A172 (cell line): ENCODE results near the gene SYNE1. TPM values are rescaled to one million over a fixed set of nuclear protein-coding genes. Genes with fewer than 3 reads are reported as not detected.

Experiments used
- DNase-seq: peaks from one replicate; pipeline ENCODE4 v3.0.0-alpha.2; 2015; ENCODE audit warnings: low spot score
- total RNA-seq: library from RNA; depleted of rRNA; stranded (reverse); fragments of >200 nt; shearing (Covaris generic); gene quantifications from 2 replicates; pipeline ENCODE4 v1.2.3, GENCODE V29; 2014

SYNE1 gene
- total RNA-seq, 1 experiment from 2014 or later = 43.9 TPM

DNA sequence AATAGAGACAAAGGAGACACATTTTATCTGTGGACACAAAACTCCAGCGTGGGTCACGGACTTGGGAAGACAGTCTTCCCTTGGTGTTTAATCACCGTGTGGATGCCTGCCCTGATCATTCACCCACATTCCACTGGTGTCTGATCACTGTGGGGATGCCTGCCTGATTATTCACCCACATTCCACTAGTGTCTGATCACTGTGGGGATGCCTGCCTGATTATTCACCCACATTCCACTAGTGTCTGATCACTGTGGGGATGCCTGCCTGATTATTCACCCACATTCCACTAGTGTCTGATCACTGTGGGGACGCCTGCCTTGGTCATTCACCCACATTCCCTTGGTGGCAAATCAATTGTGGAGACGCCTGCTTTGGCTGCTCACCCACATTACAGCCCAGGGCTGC, 146.2 kb downstream of the SYNE1 start:
- DNase-seq = peak; percentile 54

DNA sequence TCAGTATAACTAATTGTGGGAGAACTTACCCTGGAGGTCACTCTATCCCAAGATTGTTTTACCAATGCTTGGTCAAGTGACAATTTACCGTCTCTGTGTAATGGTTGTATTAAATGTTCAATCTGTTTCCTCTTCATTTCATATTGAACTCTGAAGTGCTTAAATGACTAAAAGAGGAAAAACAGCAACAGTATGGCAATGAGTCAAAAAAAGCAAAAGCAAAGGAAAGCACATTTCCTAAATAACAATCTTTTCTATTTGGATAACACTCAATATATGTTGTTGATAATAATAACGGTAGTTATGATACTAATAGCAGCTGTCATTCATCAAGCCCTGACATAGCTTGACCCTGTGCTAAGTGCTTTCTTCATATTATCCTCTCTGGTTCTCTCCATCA, 152.4 kb downstream of the SYNE1 start:
- no peak for DNase-seq

DNA sequence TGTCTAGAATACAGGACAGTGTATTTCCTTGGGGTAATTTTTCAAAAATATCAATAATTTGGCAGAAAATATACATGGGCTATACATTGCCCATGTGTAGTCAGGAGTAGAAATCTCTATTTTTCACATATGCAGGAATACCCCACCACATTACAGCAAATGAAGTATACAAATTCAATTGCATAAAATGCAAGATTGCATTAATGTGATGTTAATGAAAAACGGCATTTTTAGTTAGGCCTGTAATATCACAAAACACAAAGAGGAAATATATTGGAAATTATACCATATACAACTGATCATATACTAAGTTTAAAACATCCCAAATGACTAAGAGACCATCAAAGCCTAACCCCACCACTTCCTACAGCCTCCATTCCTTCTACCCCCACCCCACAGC, 154.9 kb downstream of the SYNE1 start:
- no peak for DNase-seq

DNA sequence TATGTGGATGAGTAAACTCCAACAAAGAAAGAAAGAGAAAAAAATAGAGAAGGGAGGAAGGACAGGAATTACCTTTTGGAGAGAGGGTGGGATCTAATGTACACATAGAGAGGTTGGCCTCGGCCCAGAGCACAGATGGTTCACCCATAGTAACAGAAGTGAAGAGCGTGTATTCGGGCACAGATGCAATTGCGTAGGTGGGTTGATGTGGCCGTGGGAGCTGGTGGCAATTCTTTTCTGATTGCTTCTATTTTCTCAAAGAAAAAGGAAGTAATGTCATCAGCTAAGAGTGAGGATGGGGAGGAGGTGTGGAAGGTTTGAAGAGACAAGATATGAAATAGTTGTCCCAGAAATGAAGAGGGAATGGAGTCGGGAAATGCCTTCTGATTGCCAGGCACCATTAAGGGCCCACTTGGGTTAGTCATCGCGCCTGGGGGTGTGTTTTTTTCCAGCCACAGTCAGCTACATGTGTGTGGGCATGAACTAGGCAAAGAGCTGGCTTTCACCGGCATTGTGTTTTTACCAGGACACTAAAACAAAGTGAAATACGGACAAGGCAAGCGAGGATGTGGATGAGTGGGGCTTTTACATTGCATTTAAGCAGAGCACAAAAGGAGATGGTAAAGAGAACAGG, 158.7 kb downstream of the SYNE1 start:
- no peak for DNase-seq

DNA sequence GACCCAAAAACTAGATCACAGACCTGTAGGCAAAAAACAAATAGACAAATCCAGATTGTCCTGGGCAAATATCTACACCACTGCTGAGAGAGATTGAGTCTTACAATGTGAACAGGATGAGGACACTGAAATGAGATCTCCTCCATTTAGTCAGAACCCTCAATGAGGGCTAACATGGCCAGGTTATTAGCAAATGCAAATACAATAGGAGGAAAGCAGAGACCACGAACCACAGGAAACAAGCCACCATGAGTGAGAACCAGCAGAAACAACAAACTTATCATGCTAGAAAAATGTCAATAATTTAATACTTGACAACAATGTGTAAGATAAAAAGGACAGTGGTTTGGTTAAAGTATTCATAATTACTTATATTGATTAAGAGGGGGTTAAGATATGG, 162.8 kb downstream of the SYNE1 start:
- DNase-seq = no peak

DNA sequence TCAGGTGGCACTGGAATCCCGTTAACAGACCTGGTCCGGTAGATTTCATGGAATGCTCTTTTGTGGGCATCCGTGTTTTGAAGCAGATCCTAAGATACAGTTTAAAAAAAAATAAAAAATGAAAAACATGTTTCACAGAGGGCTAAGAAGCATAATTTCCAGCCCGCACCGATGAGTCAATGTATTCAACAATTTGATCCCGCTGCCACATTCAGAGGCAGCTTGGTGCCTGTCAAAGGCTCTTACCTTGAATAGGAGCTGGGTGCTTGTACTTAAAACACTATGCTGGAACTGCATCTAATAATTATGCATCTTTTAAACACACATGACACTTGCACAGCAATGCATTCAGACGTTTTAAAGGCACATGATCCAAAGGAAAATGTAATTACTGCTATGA, 164.8 kb downstream of the SYNE1 start:
- DNase-seq = no peak

DNA sequence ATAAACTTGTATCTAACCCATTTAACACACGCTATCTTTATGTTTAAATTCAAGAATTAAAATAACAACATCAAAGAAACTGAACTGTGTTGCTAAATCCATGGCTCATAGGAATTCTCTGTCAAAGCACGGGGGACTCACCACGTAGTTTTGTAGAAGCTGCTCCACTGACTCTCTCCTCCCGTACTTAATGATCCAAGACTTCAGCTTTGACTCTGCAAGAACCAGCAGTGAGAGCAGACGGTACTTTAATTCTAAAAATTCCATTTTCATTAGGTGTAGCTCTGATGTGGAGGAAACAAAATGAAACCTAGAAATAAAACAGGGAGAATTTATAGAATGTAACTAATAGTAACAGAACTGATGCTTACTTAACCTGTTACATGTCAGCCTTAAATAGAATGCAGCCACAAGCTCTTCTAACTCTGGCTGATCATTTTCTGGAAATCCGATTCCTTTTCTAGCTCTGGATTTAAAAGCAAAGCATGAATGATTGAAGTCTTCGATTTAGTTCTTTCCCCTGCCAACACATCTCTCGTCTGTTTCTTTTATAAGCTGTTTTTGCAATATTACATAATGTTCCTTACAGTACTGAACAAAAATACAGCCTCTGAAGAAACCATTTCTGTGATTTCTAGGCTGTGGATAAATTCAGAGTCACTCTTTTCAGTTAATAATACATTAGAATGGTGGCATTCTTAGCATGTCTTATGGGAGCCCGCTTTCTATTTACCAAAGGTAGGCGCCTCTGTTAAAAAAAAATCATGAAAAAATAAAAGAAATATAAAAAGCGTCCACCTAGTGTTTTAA, 165.5 kb downstream of the SYNE1 start:
- DNase-seq = no peak

DNA sequence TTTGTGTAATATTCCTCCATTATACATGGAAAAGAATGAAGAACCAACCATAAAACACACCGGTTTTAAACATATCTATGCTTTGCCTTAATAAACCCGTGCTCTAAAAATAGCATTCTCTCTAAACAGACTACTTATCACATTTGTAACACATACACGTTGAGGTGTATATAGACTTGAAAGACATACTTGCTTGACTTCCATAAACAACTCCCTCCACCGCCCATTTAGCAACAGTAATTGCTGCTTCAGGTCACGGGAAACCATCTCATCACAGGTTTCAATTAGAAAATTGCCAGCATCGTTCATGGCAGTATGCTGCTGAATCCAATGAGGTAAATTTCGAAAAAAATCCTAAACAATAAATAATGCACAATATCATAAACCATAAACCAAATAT, 174.0 kb downstream of the SYNE1 start:
- peak; percentile 27 for DNase-seq

DNA sequence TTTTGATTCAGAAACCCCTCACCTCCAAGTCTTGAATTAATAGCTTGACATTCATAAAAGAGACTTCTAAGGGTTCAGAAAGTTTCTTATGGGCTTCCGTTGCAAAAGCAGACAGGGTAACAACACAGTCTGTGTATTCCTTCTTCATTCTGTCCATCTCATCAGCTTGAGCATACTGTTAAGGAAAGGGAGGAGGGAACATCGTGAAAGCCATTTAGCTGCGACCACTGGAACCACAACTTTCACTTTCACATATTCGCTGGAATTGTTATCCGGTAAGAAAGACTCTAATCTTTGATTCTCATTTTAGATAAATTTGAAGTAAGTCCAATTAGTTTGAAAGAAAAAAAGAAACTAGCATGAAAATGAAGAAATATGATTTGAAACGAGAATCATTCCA, 174.4 kb downstream of the SYNE1 start:
- DNase-seq = peak; percentile 56

DNA sequence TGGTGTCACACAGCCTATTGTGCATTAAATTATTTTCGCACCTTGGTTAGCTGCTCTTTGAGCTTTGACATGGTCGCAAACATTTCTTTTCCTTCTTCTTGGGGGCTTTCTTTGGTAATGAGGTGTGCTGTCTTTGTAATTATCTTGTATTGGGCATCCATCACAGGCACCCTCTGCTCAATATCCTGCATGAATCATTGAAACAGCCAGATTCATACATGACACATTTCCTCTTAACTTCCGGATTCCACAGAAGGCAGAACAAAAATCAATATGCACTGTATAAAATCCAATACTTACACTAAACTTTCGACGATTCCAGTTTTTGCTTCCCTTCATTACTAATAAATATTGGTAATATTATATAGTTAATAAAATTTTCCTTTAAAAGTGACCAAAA, 175.6 kb downstream of the SYNE1 start:
- DNase-seq = peak; percentile 21

DNA sequence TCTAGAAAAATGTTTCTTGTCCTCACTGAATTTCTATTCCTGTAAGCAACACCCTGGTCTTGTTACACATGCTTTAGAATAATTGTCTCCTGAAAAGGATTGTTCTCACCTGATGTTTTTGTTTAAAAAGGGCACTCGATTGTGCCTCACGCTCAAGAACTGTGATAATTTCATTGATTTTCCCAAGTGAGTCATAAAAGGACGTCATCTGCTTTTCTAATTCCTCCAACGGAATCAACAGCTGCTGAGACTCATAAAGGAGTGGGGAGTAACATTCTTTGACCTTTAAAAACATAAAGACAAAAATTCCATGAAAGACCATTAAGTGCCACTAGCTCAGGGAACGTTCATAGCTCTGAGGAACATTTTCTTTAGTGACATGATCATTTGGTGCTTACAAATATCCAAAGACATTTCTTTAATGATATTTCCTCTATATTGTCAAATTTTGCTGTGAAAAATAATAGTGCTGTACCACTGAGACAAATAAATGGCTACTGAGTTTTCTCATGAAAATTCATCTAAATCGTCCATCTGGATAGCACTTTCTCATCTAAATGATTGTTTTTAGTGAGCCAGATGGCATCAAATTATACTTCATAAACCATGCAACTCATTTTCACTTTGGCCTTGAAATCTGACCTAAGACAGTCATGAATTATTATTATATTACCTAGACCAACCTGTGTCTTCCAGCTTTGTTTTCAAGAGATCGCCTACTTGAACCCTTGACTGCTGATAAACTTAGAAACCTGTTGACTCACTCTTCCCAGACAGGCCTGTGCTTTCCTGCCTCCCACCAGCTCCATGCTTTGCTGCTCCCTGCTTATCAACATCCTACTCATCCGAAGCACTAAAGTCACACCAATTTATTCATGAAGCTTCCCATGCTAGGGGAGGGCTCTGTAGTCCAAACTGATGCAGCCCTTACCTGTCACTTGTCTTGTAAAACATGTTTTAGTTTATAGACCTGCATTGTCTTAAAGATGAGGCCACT, 178.2 kb downstream of the SYNE1 start:
- DNase-seq = no peak

DNA sequence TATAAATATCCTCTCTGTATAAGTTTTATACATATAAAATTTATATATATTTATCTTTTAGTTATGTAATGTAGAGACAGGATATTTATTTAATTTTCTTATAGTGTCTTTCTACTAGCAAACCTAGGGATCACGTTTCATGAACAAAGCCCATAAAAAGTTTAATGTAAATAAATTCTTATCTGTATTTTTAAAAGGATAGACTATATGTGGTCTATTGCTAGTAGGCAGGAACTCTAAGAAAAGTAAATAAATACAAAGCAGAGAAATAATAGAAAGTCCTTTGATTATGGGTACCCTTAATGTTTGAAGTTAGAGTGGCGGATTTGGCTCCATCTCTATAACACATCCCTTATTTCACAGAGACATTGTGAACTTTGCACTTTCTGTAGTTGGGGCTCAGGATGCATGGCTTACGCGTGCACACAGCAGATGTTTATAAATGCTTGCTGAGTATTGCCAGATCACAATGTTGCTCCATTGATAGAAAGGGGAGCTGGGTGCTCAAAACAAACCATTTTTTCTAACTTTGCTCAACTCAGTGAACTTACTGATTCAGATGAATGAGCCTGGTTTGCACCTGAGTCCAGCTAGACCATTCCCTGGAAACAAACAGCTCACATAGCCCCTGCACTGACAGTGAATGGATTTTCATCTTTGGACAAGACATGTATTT, 179.1 kb downstream of the SYNE1 start:
- no peak for DNase-seq

DNA sequence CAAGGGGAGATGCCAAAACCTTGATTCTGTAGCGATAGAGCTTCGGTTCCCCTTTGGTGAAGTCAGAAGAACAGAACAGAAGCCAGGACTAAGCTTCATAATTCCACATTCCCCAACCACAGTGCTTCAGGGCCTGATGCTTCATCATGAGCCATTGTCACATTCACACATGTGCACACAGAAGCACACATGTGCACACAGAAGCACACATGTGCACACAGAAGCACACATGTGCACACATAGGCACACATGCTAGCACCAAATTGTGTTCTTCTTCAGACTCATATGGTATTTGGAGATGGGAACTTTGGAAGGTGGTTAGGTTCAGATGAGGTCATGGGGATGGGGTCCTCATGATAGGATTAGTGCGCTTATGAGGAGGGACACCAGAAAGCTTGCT, 183.2 kb downstream of the SYNE1 start:
- no peak for DNase-seq

DNA sequence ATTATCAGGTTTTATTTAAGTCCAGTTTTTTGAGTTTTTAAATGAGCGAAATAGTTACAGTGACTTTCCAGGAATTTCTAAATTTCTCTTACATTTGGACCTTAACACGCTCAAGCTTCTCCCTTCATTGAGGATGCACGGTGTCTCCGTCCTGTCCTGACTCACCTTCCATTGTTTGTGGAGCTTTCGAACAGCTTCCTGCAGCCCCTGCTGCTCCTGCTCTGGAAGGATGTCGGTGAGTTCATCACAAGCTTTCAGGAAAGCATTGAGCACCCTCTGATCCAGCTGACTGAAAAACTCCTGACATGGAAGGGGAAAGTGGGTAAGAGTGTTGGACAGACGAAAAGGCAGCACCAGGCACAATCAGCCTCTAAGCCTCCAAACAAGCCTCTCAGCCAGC, 183.7 kb downstream of the SYNE1 start:
- DNase-seq = no peak

DNA sequence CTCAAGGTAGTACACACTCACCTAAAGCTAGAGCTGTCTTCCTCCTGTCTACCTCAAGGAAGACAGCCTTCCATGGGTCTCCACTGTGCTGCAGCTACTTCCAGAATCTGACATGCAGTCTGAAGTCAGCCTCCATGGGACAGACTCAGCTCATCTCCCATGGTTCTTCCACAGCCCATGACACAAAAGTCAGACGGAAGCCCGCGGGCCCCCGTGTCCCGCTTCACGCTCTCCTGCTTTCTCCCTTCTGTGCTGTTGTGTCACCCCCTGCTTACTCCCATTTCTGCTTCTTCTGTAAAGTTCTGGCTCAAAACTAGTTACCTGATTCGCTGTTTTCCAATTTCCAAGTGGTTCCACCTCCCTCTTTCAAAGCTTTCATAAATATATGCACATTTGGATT, 184.5 kb downstream of the SYNE1 start:
- no peak for DNase-seq

DNA sequence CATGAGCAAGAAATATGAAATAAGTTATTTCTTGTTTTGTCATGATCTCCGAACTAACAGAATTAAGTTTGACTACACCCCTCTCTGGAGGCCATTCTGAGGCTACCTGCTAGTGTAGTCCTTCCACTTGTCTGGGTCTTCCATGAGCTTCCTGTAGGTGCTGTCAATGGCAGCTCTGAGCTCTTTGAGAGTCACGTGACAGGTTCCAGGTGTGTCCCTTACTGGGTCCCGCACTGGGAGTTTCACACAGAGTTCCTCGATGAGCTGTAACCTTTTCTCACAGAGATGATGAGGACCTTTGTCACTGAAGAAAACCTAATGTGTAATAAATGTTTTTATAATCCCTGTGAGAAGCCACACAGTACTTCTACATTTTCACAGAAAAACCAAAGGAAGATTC, 186.6 kb downstream of the SYNE1 start:
- DNase-seq = no peak

DNA sequence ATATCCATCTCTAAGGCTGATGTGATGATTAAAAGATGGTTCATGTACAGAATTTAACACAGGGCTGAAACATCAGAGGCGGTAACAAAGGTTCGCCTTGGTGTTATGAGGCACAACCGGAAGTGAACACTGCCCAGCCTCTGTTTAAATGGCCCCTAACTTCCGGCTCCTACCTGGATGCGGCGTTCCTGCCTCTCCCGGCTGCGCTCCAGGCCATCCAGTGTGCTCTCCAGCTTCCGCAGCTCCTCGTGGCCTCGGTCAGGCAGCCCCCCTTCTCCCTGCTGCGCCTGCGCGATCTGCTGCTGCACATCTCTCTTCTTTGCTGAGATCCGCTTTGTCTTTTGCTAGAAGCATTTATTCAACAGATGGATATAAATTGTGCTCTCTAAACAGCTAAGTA, 195.3 kb downstream of the SYNE1 start:
- DNase-seq = no peak

DNA sequence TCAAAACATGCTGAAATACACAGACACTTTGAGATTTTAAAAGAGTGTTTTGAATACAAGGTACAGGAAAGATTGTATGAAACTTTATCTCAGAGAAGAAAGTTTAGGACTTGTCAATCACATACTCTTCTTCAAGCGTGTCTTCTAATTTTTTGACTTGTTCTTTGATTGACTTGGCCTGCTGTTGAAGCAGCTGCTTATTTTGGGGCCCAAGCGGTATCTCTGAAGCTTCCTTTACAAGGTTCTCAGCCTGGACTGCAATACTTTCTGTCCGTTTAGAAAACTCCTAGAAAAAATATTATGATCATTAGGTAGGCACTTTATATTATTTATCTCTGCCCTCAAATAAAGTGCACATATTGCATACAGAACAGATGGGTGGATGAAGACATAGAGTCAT, 201.3 kb downstream of the SYNE1 start:
- DNase-seq = no peak

DNA sequence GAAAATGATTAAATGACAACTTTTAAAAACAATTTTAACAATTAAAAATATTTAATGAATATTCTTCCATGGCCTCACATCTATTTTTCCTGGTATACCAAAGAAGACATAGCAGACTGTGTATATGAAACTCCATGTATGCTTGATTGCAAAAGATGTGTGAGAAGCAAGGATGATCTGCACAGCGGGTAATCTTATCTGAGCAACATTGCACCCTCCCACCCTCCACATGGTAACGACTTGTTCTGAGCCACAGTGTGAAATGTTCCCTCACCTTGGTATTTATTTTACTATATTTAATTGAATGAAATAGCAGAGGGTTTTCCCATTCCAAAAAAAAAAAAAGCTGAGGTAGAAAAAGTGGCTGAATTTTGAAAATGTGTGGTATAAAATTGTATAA, 204.4 kb downstream of the SYNE1 start:
- DNase-seq = no peak

DNA sequence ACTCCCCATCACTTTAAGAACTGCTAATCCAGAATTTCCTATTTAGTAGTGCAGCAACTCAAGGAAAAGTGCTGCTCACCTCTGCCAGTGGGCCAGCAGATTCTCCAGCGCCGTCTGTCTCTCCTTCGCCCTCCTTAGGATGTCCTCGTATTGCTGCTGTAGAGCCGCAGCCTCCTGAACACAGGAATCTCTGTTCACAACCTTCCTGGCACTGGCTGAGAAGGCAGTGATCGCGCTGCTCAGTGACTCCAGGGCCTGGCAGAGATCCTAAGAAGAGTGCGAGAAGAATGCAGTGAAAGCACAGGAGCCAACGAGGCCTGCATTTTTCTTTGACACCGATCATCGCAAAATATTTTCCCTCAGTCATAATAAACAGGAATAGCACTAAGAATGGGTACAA, 209.0 kb downstream of the SYNE1 start:
- no peak for DNase-seq

DNA sequence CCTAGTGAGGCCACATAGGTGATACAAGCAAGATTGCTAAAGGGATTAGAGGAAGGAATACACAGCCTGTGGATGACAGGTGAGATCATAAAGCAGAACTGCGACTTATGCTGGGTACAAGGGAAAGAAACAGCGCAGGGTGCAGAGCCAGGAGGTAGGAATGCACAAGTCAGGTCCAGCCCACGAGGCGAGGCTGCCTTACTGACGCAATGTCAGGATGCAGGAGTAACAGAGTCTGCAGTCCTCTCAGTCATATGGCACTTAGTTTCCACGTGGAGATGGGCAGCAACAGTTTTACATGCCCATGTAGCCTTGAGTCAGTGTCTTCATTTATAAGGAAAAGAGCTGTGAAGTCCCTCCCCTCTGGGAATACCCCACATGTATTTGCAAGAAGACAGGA, 210.9 kb downstream of the SYNE1 start:
- no peak for DNase-seq
